Measurements from ENCODE around the gene PLEKHG4B. TPM values are rescaled to one million over a fixed set of nuclear protein-coding genes. Genes with fewer than 3 reads are reported as not detected.

Gene PLEKHG4B
- total and polyA plus RNA-seq, 2 of the 4 experiments (the other 2 are of a cell fraction) = 1.1 TPM

- no peak overlapping the region for H3K4ac ChIP-seq (ENCODE audit: low read depth, low read length)
- H2BK15ac ChIP-seq (ENCODE audit: low read depth, low read length) = no peak overlapping the region
- H3K27ac ChIP-seq (ENCODE audit: insufficient read depth, low read length) = no peak overlapping the region
- no peak overlapping the region for H2BK120ac ChIP-seq (ENCODE audit: low read depth, low read length)
- no peak for ATAC-seq (ENCODE audit: low read depth)
- no peak overlapping the region for H2AK9ac ChIP-seq (replicated peaks; ENCODE audit: low read depth, low read length, poor library complexity)
- WGBS, 2 experiments (ENCODE audit: extremely low coverage in 2 of 2, insufficient read length in 1 of 2) = 100% methylated on average over 3 of the region's 7 CpGs; no CpG with 5 or more reads in 1 of the 2 experiments
- H3K56ac ChIP-seq (ENCODE audit: extremely low read depth, insufficient read depth, low read length) = no peak overlapping the region
- no peak overlapping the region for H2BK5ac ChIP-seq (ENCODE audit: low read depth, low read length, poor library complexity, severe bottlenecking)
- intact Hi-C loops (cut with micrococcal nuclease) = no loop called here
- no peak overlapping the region for H3K9ac ChIP-seq (ENCODE audit: low read depth, low read length)
- H2BK20ac ChIP-seq (ENCODE audit: low read depth, low read length) = no peak overlapping the region
- peaks cover 21% of the 10 kb centered on the region for H3K4me1 ChIP-seq (ENCODE audit: control insufficient read depth, insufficient read depth, low read length)
- DNase-seq = no peak
- no peak overlapping the region for H4K5ac ChIP-seq (ENCODE audit: low read depth, low read length)
- no peak overlapping the region for H2AFZ ChIP-seq (replicated peaks; ENCODE audit: low read length, poor library complexity)
- CTCF ChIA-PET = no interaction called here
- H3K36me3 ChIP-seq (ENCODE audit: control insufficient read depth, insufficient read depth, low read length) = no peaks in the 10 kb centered on the region
- peaks cover 24% of the 10 kb centered on the region; the same call in 1 of the 2 replicates for H3K9me1 ChIP-seq (ENCODE audit: insufficient read depth, low read length)
- TF ChIP-seq NFE2L2 (IDR thresholded peaks at IDR 0.05; ENCODE audit: low read depth, low read length) (no peak), CEBPB (IDR thresholded peaks at IDR 0.05; ENCODE audit: low read depth, low read length) (no peak), MAFK (IDR thresholded peaks at IDR 0.05; ENCODE audit: low read depth, low read length) (no peak), POLR2A (IDR thresholded peaks at IDR 0.05; ENCODE audit: low read depth, low read length) (no peak), MXI1 (IDR thresholded peaks at IDR 0.05; ENCODE audit: borderline replicate concordance, low read depth, low read length) (no peak), ELK1 (IDR thresholded peaks at IDR 0.05; ENCODE audit: borderline replicate concordance, low read depth, low read length) (no peak), RAD21 (IDR thresholded peaks at IDR 0.05; ENCODE audit: low read length) (no peak), USF2 (IDR thresholded peaks at IDR 0.05; ENCODE audit: low read depth, low read length) (no peak), FOS (IDR thresholded peaks at IDR 0.05; ENCODE audit: low read depth, low read length) (no peak), RCOR1 (IDR thresholded peaks at IDR 0.05; ENCODE audit: insufficient replicate concordance, low read length) (no peak), BHLHE40 (IDR thresholded peaks at IDR 0.05; ENCODE audit: low read depth, low read length) (no peak), SMC3 (IDR thresholded peaks at IDR 0.05; ENCODE audit: low read depth, low read length) (no peak), RFX5 (IDR thresholded peaks at IDR 0.05; ENCODE audit: low read depth, low read length) (no peak), CHD1 (IDR thresholded peaks at IDR 0.05; ENCODE audit: low read depth, low read length) (no peak), MAZ (IDR thresholded peaks at IDR 0.05; ENCODE audit: borderline replicate concordance, low read depth, low read length) (no peak)
- no peak overlapping the region for H3K14ac ChIP-seq (replicated peaks; ENCODE audit: low read depth, low read length)
- H3K23ac ChIP-seq (ENCODE audit: low read depth, low read length) = no peak overlapping the region
- H3K79me1 ChIP-seq (ENCODE audit: low read depth in 1 of 2, low read length in 2 of 2) = no peaks in the 10 kb centered on the region
- no peaks in the 10 kb centered on the region for H4K20me1 ChIP-seq (ENCODE audit: insufficient read depth, low read length)
- H3K18ac ChIP-seq (ENCODE audit: low read depth, low read length) = no peak overlapping the region
- no peaks in the 10 kb centered on the region for H3K27me3 ChIP-seq (ENCODE audit: control insufficient read depth, insufficient read depth, low read length)
- no peaks in the 10 kb centered on the region for H3K9me3 ChIP-seq (ENCODE audit: control insufficient read depth, insufficient read depth, low read length)
- no peak overlapping the region for H3K4me2 ChIP-seq (ENCODE audit: low read depth, low read length)
- no TSS peak for BruUV-seq (replicated peaks)
- no peak overlapping the region for H4K8ac ChIP-seq (ENCODE audit: low read depth in 2 of 2, low read length in 2 of 2)
- dilution Hi-C loops (cut with HindIII; ENCODE audit: low sequenced_read_pairs, unreplicated experiment) = no loop called here
- no peak overlapping the region for H3K4me3 ChIP-seq (ENCODE audit: insufficient read depth, low read depth, low read length)
- H4K91ac ChIP-seq (ENCODE audit: insufficient read depth, low read depth, low read length) = no peak overlapping the region
- POLR2A ChIA-PET (ENCODE audit: unreplicated experiment) = no interaction called here
- no peak overlapping the region for H2AK5ac ChIP-seq (ENCODE audit: low read depth, low read length)
- in situ Hi-C loops (cut with MboI; ENCODE audit: low sequenced_read_pairs) = no loop called here
These were observed 71.3 kb downstream of the PLEKHG4B start for GRCh38 chr5:163338-163620.

Data from IMR-90 (cell line).